Karpas-422 (cell line): ENCODE results near the gene SLC6A9. TPM values are rescaled to one million over a fixed set of nuclear protein-coding genes. Genes with fewer than 3 reads are reported as not detected.

Experiments
- DNase-seq: peaks from one replicate; pipeline ENCODE4 v3.0.0-alpha.2; 2015
- H2AFZ ChIP-seq: fragments of 200-600 bp; sonication (generic); 2 replicates; pipeline ENCODE4 v1.6.1; 2014; ENCODE audit warnings: antibody characterized with exemption, low read length, mixed read lengths
- H3K27ac ChIP-seq: fragments of 200-600 bp; sonication (generic); 2 replicates; pipeline ENCODE4 v1.5.1; 2014; ENCODE audit warnings: mild to moderate bottlenecking, low read length, moderate library complexity
- H3K27me3 ChIP-seq: fragments of 200-600 bp; sonication (generic); 2 replicates; pipeline ENCODE4 v1.6.1; 2014; ENCODE audit warnings: low read length, mixed read lengths
- H3K36me3 ChIP-seq: fragments of 200-600 bp; sonication (generic); 2 replicates; pipeline ENCODE4 v1.6.1; 2014; ENCODE audit warnings: low read length, mixed read lengths; ENCODE audit not compliant: insufficient read depth
- H3K4me1 ChIP-seq: fragments of 200-600 bp; sonication (generic); 2 replicates; pipeline ENCODE4 v1.6.1; 2014; ENCODE audit warnings: mild to moderate bottlenecking, low read length, mixed read lengths
- H3K4me2 ChIP-seq: fragments of 200-600 bp; sonication (generic); 2 replicates; pipeline ENCODE4 v1.6.1; 2014; ENCODE audit warnings: low read length, low read depth, mild to moderate bottlenecking; ENCODE audit not compliant: poor library complexity, severe bottlenecking
- H3K4me3 ChIP-seq: fragments of 200-600 bp; sonication (generic); 2 replicates; pipeline ENCODE4 v1.5.1; 2014; ENCODE audit warnings: mild to moderate bottlenecking, antibody characterized with exemption, low read length, mixed read lengths
- H3K79me2 ChIP-seq: fragments of 200-600 bp; sonication (generic); 2 replicates; pipeline ENCODE4 v1.6.1; 2014; ENCODE audit warnings: mild to moderate bottlenecking, low read length, mixed read lengths
- H3K9ac ChIP-seq: fragments of 200-600 bp; sonication (generic); 2 replicates; pipeline ENCODE4 v1.6.0; 2014; ENCODE audit warnings: low read length
- H3K9me2 ChIP-seq: fragments of 200-600 bp; sonication (generic), shearing (Covaris generic); replicated peaks from 2 replicates; pipeline ENCODE4 v1.6.0; 2014; ENCODE audit warnings: mild to moderate bottlenecking, low read length, moderate library complexity; ENCODE audit not compliant: insufficient read depth
- H3K9me3 ChIP-seq: fragments of 300-700, 200-600 bp; sonication (generic); 2 replicates; pipeline ENCODE4 v1.6.1; 2014; ENCODE audit warnings: low read length, mixed read lengths
- H4K20me1 ChIP-seq: fragments of 200-600 bp; sonication (generic); 2 replicates; pipeline ENCODE4 v1.6.1; 2014; ENCODE audit warnings: mild to moderate bottlenecking, antibody characterized with exemption, low read length, low read depth; ENCODE audit not compliant: insufficient read depth
- total RNA-seq: library from RNA; depleted of rRNA; stranded (reverse); fragments of >200 nt; shearing (Covaris generic); gene quantifications from 2 replicates; pipeline ENCODE4 v1.2.3, GENCODE V29; 2014; ENCODE audit warnings: low replicate concordance

SLC6A9 gene
- total RNA-seq, 1 experiment from 2014 or later, result 7.9 TPM

GRCh38 chr1:43998000-43998378 is 33.3 kb downstream of the SLC6A9 start:
- no peak overlapping the region for H2AFZ ChIP-seq
- H3K36me3 ChIP-seq, result no peaks in the 10 kb centered on the region
- no peaks in the 10 kb centered on the region for H3K9me3 ChIP-seq
- no peaks in the 10 kb centered on the region for H3K9me2 ChIP-seq
- no peaks in the 10 kb centered on the region for H3K27me3 ChIP-seq
- DNase-seq, result no peak
- H3K9ac ChIP-seq, result no peak overlapping the region
- H4K20me1 ChIP-seq, result no peaks in the 10 kb centered on the region
- H3K4me3 ChIP-seq, result no peak overlapping the region
- peaks cover 25% of the 10 kb centered on the region for H3K4me1 ChIP-seq
- no peak overlapping the region for H3K4me2 ChIP-seq
- no peaks in the 10 kb centered on the region for H3K79me2 ChIP-seq
- H3K27ac ChIP-seq, result no peak overlapping the region

GRCh38 chr1:43997295-43997999 is 33.8 kb downstream of the SLC6A9 start:
- Histone ChIP-seq H3K4me3 (no peak overlapping the region), H4K20me1 (no peaks in the 10 kb centered on the region), H3K27me3 (no peaks in the 10 kb centered on the region), H3K9me3 (no peaks in the 10 kb centered on the region), H3K27ac (no peak overlapping the region), H2AFZ (no peak overlapping the region), H3K9ac (no peak overlapping the region), H3K4me1 (peaks cover 31% of the 10 kb centered on the region), H3K79me2 (no peaks in the 10 kb centered on the region), H3K9me2 (no peaks in the 10 kb centered on the region), H3K4me2 (no peak overlapping the region), H3K36me3 (no peaks in the 10 kb centered on the region)
- DNase-seq, result no peak

- H3K36me3 ChIP-seq, result no peaks in the 10 kb centered on the region
- no peak overlapping the region for H3K9ac ChIP-seq
- peaks cover 36% of the 10 kb centered on the region for H3K4me1 ChIP-seq
- no peaks in the 10 kb centered on the region for H4K20me1 ChIP-seq
- no peak for DNase-seq
- peaks cover 3% of the 10 kb centered on the region; the same call in 1 of the 2 replicates for H3K79me2 ChIP-seq
- H3K27me3 ChIP-seq, result no peaks in the 10 kb centered on the region
- no peak overlapping the region for H3K27ac ChIP-seq
- H3K4me3 ChIP-seq, result no peak overlapping the region
- H2AFZ ChIP-seq, result no peak overlapping the region
- H3K4me2 ChIP-seq, result no peak overlapping the region
- no peaks in the 10 kb centered on the region for H3K9me3 ChIP-seq
- H3K9me2 ChIP-seq, result no peaks in the 10 kb centered on the region
These were observed 34.5 kb downstream of the SLC6A9 start for GRCh38 chr1:43996733-43997115.

- DNase-seq, result no peak
These were observed 35.1 kb downstream of the SLC6A9 start for GRCh38 chr1:43995984-43996732.

GRCh38 chr1:43994794-43995790 is 36.2 kb downstream of the SLC6A9 start:
- H3K9ac ChIP-seq, result peak overlapping the region; percentile 42

More at GRCh38 chr1:43995984-43996732, 35.1 kb downstream of the SLC6A9 start:
- H3K27ac ChIP-seq, result no peak overlapping the region
- no peaks in the 10 kb centered on the region for H3K9me3 ChIP-seq
- no peak overlapping the region for H2AFZ ChIP-seq
- H3K4me2 ChIP-seq, result no peak overlapping the region
- peaks cover 3% of the 10 kb centered on the region; the same call in 1 of the 2 replicates for H3K79me2 ChIP-seq
- peaks cover 39% of the 10 kb centered on the region for H3K4me1 ChIP-seq
- no peak overlapping the region for H3K9ac ChIP-seq
- no peak overlapping the region for H3K4me3 ChIP-seq
- no peaks in the 10 kb centered on the region for H4K20me1 ChIP-seq
- H3K9me2 ChIP-seq, result no peaks in the 10 kb centered on the region
- H3K27me3 ChIP-seq, result no peaks in the 10 kb centered on the region
- no peaks in the 10 kb centered on the region for H3K36me3 ChIP-seq

GRCh38 chr1:43994071-43994470 is 37.2 kb downstream of the SLC6A9 start:
- no peak for DNase-seq
- peaks cover 48% of the 10 kb centered on the region for H3K4me1 ChIP-seq
- H3K4me3 ChIP-seq, result peak overlapping the region; percentile 23; the same call in 1 of the 2 replicates
- H3K79me2 ChIP-seq, result peaks cover 3% of the 10 kb centered on the region; the same call in 1 of the 2 replicates
- no peaks in the 10 kb centered on the region for H3K9me2 ChIP-seq
- no peak overlapping the region for H2AFZ ChIP-seq
- no peaks in the 10 kb centered on the region for H3K27me3 ChIP-seq
- no peaks in the 10 kb centered on the region for H4K20me1 ChIP-seq
- no peaks in the 10 kb centered on the region for H3K9me3 ChIP-seq
- peak overlapping the region; percentile 83 for H3K4me2 ChIP-seq
- H3K9ac ChIP-seq, result peak overlapping the region; percentile 37; the same call in 1 of the 2 replicates
- H3K36me3 ChIP-seq, result no peaks in the 10 kb centered on the region
- H3K27ac ChIP-seq, result peak overlapping the region; percentile 81

More at GRCh38 chr1:43994794-43995790, 36.2 kb downstream of the SLC6A9 start:
- Histone ChIP-seq H3K36me3 (no peaks in the 10 kb centered on the region), H3K4me1 (peaks cover 48% of the 10 kb centered on the region), H3K27me3 (no peaks in the 10 kb centered on the region), H3K9me2 (no peaks in the 10 kb centered on the region), H2AFZ (no peak overlapping the region), H3K4me2 (peak overlapping the region; percentile 48), H3K79me2 (peaks cover 3% of the 10 kb centered on the region; the same call in 1 of the 2 replicates), H3K9me3 (no peaks in the 10 kb centered on the region), H4K20me1 (no peaks in the 10 kb centered on the region), H3K27ac (0 out of 2 replicates have a peak overlapping the region, but pooled peaks have one; percentile 35), H3K4me3 (peak overlapping the region; percentile 23; the same call in 1 of the 2 replicates)
- peak; percentile 87 for DNase-seq

- Histone ChIP-seq H3K36me3 (no peaks in the 10 kb centered on the region), H3K4me1 (peaks cover 48% of the 10 kb centered on the region), H3K4me2 (peak overlapping the region; percentile 83), H3K9me3 (no peaks in the 10 kb centered on the region), H3K9me2 (no peaks in the 10 kb centered on the region), H3K27me3 (no peaks in the 10 kb centered on the region), H2AFZ (no peak overlapping the region), H3K79me2 (peaks cover 3% of the 10 kb centered on the region; the same call in 1 of the 2 replicates), H3K4me3 (peak overlapping the region; percentile 23; the same call in 1 of the 2 replicates), H3K9ac (peak overlapping the region; percentile 37; the same call in 1 of the 2 replicates), H4K20me1 (no peaks in the 10 kb centered on the region), H3K27ac (peak overlapping the region; percentile 81)
- DNase-seq, result peak; percentile 74
These were observed 37.9 kb downstream of the SLC6A9 start for GRCh38 chr1:43993206-43993914.
